Measurements from ENCODE around the gene RNF208.

Gene RNF208, protein sequence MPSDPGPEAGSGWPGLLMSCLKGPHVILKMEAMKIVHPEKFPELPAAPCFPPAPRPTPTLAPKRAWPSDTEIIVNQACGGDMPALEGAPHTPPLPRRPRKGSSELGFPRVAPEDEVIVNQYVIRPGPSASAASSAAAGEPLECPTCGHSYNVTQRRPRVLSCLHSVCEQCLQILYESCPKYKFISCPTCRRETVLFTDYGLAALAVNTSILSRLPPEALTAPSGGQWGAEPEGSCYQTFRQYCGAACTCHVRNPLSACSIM

DNA sequence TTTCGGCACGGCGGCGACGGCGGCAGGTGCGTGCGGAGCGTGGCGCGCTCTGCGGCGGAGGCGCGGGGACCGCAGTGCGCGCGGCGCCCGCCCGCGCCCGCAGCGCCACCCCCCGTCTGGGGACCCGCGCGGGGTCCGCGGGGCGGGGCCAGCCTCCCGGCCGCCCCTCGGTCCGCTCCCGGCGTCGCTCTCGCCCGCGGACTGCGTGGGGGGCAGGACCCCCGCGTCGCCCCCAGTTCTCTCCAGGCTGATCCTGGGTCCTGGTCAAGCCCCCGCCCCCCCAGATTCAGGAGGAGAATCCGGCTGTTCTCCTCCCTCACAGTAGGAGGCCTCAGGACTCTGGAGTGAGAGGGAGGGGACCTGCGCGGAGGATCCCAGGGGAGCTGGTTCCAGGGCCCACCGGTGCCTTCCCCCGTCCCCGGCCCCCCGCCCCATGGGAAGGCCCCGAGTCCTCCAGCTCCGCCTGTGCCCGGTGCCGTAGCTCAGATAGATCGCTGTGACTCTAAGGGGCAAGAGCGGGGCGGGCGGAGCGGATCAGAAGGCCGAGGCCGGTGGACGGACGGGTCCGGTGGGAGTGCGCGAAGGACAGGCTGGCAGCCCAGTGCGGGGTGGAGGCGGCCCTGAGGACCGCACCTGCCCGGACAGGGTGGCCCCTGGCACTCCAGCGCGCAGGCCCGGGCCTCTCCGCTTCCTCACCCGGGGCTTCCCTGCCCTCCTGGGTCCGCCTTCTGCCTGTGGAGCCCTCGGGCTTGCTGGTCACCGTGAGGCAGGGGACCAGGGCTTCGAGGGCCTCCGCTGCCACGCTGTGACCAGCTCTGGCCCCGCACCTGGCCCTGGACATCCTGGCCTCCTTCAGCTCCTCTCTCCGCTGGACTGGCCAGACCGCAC is at the start of gene RNF208:
TSS of gene RNF208 (minus strand) at position 51 of the 888 bp plus-strand sequence. CDS start 1,028 bp downstream, outside the sequence.
- Histone ChIP-seq H3K9ac (ENCODE audit: low read length) (peak within 1 kb of the TSS; percentile 54; the same call in 1 of the 2 replicates), H3K4me2 (ENCODE audit: low read length) (peak within 1 kb of the TSS; percentile 73), H3K9me2 (ENCODE audit: low read depth, low read length) (no peaks in the 10 kb centered on the region), H3K36me3 (ENCODE audit: insufficient read depth, low read length) (peaks cover 6% of the 10 kb centered on the region; the same call in 1 of the 2 replicates), H4K20me1 (ENCODE audit: insufficient read depth, low read length) (no peaks in the 10 kb centered on the region), H3K4me1 (ENCODE audit: insufficient read depth, low read length, severe bottlenecking) (peaks cover 18% of the 10 kb centered on the region), H3K27me3 (ENCODE audit: insufficient read depth, low read length) (no peaks in the 10 kb centered on the region), H3K4me3 (ENCODE audit: low read depth, low read length, poor library complexity, severe bottlenecking) (peak within 1 kb of the TSS; percentile 81), H3K9me3 (ENCODE audit: low read length) (no peaks in the 10 kb centered on the region), H2AFZ (ENCODE audit: low read length) (no peak within 1 kb of the TSS), H3K79me2 (ENCODE audit: insufficient read depth, low read length) (no peaks in the 10 kb centered on the region), H3F3A (ENCODE audit: insufficient read depth, low read length) (no peaks in the 10 kb centered on the region), H3K27ac (ENCODE audit: low read depth, low read length, poor library complexity, severe bottlenecking) (no peak within 1 kb of the TSS)
- TF ChIP-seq EZH2 (IDR thresholded peaks at IDR 0.05; ENCODE audit: borderline replicate concordance, low read length), result no peak
- TF ChIP-seq CTCF (IDR thresholded peaks at IDR 0.05; ENCODE audit: low read length), result no peak

GRCh38 chr9:137271696-137272076 is 49.6 kb upstream of the RNF208 start:
- Histone ChIP-seq H3K27ac (ENCODE audit: low read depth, low read length, poor library complexity, severe bottlenecking) (peak overlapping the region; percentile 68), H3K4me2 (ENCODE audit: low read length) (no peak overlapping the region), H3K4me3 (ENCODE audit: low read depth, low read length, poor library complexity, severe bottlenecking) (no peak overlapping the region), H3K36me3 (ENCODE audit: insufficient read depth, low read length) (peaks cover 40% of the 10 kb centered on the region), H3F3A (ENCODE audit: insufficient read depth, low read length) (no peaks in the 10 kb centered on the region), H3K9me2 (ENCODE audit: low read depth, low read length) (no peaks in the 10 kb centered on the region), H3K9ac (ENCODE audit: low read length) (no peak overlapping the region), H3K4me1 (ENCODE audit: insufficient read depth, low read length, severe bottlenecking) (peaks cover 75% of the 10 kb centered on the region), H3K27me3 (ENCODE audit: insufficient read depth, low read length) (no peaks in the 10 kb centered on the region), H3K79me2 (ENCODE audit: insufficient read depth, low read length) (no peaks in the 10 kb centered on the region), H4K20me1 (ENCODE audit: insufficient read depth, low read length) (no peaks in the 10 kb centered on the region), H2AFZ (ENCODE audit: low read length) (no peak overlapping the region), H3K9me3 (ENCODE audit: low read length) (no peaks in the 10 kb centered on the region)
- TF ChIP-seq CTCF (IDR thresholded peaks at IDR 0.05; ENCODE audit: low read length) (no peak), EZH2 (IDR thresholded peaks at IDR 0.05; ENCODE audit: borderline replicate concordance, low read length) (no peak)

GRCh38 chr9:137270929-137271695 is 49.1 kb upstream of the RNF208 start:
- H3K9ac ChIP-seq (ENCODE audit: low read length), result no peak overlapping the region
- no peak overlapping the region for H3K4me3 ChIP-seq (ENCODE audit: low read depth, low read length, poor library complexity, severe bottlenecking)
- H3F3A ChIP-seq (ENCODE audit: insufficient read depth, low read length), result no peaks in the 10 kb centered on the region
- H3K4me2 ChIP-seq (ENCODE audit: low read length), result no peak overlapping the region
- no peak overlapping the region for H2AFZ ChIP-seq (ENCODE audit: low read length)
- H3K36me3 ChIP-seq (ENCODE audit: insufficient read depth, low read length), result peaks cover 46% of the 10 kb centered on the region
- no peaks in the 10 kb centered on the region for H3K9me3 ChIP-seq (ENCODE audit: low read length)
- peak overlapping the region; percentile 68 for H3K27ac ChIP-seq (ENCODE audit: low read depth, low read length, poor library complexity, severe bottlenecking)
- no peaks in the 10 kb centered on the region for H4K20me1 ChIP-seq (ENCODE audit: insufficient read depth, low read length)
- no peaks in the 10 kb centered on the region for H3K9me2 ChIP-seq (ENCODE audit: low read depth, low read length)
- H3K79me2 ChIP-seq (ENCODE audit: insufficient read depth, low read length), result no peaks in the 10 kb centered on the region
- peaks cover 71% of the 10 kb centered on the region for H3K4me1 ChIP-seq (ENCODE audit: insufficient read depth, low read length, severe bottlenecking)
- no peak for TF ChIP-seq EZH2 (IDR thresholded peaks at IDR 0.05; ENCODE audit: borderline replicate concordance, low read length)
- no peak for TF ChIP-seq CTCF (IDR thresholded peaks at IDR 0.05; ENCODE audit: low read length)
- no peaks in the 10 kb centered on the region for H3K27me3 ChIP-seq (ENCODE audit: insufficient read depth, low read length)
